HG02571 (cell line): Measurements from ENCODE around the gene PABPC1L.
"Not testable (repeated sequence)": the region's sequence is repeated elsewhere in the genome, so short reads cannot be mapped to it uniquely, and the experiment has no call there.

Experiments
- ATAC-seq: cut with Tn5 transposase; IDR thresholded peaks from one replicate; pipeline ENCODE4 v1.9.1; 2021; ENCODE audit warnings: mild to moderate bottlenecking, moderate library complexity; ENCODE audit not compliant: unreplicated experiment

The PABPC1L gene

DNA sequence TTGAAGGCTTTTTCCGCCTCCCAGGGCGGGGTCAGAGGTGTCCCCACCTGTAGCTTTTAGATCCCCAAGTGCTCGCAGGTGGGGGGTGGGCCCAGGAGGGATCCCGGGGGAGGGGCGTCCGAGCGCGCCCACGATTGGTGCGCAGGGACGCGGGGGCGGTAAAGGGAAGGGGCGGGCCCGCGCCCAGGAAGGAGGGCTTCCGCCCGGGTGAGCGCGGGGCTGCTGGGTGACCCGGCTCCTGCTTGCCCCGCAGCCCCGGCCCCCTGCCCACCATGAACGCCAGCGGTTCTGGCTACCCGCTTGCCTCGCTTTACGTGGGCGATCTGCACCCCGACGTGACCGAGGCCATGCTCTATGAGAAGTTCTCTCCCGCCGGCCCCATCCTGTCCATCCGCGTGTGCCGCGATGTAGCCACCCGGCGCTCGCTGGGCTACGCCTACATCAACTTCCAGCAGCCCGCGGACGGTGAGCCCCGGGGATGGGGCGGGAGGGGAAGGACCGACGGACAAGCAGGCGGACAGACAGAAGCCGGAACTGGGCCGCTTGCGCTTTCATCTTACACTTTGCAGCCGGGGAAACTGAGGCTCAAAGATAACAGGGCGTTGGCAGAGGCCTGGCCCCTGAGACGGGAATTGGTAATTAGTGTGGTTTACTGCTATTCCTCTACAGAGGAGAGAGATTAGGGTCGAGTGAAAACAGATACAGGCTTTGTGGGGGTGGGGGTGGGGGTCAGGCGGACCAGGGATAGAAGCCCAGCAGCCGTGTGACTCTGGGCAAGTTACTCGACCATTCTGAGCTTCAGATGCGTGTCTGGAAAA, at the start of gene PABPC1L:
Gene PABPC1L, plus strand, starts transcription at position 189 of the 818 bp plus-strand sequence. Its CDS starts 84 bp downstream, at position 273.
- peak; percentile 70 for ATAC-seq

DNA sequence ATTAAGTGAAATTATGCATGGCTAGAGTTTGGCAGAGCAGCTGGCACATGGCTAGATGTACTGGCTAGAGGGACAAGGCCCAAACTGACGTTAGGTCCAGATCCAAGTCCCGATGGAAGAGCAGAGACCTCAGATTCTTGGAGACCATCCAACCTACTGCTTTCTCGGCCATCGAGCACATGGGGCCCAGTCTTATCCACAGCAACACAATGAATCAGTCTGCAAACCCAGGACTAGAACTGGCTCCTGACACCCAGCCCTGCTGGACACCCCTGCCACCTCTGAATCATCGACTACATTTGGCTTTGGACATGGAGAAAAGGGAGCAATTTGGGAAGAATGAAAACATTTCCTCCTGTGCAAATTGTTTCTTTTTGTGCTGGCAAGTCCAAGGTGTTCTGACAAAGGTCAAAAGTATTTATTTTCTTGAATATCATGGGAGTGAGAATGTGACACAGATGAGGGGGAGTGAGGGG, 48.3 kb upstream of the PABPC1L start:
- ATAC-seq = no peak

DNA sequence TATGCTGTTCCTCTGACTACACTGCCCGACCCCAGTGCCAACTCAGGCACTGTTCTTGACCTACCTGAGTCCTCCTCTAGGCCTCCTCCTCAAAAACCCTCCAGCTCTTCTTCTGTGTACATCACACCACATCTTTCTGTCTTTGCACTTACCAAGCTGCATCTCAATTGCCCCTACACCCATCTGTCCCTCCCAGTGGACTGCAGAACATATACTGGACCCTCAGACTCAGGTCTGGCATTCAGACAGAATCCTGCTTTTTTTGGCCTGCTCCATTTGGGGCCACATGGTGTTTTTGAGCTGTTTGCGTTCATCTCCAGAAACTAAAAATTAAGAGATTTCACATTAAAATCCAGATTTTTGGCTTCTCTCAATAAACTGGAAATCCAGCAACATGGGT, 47.6 kb upstream of the PABPC1L start:
- ATAC-seq = no peak

DNA sequence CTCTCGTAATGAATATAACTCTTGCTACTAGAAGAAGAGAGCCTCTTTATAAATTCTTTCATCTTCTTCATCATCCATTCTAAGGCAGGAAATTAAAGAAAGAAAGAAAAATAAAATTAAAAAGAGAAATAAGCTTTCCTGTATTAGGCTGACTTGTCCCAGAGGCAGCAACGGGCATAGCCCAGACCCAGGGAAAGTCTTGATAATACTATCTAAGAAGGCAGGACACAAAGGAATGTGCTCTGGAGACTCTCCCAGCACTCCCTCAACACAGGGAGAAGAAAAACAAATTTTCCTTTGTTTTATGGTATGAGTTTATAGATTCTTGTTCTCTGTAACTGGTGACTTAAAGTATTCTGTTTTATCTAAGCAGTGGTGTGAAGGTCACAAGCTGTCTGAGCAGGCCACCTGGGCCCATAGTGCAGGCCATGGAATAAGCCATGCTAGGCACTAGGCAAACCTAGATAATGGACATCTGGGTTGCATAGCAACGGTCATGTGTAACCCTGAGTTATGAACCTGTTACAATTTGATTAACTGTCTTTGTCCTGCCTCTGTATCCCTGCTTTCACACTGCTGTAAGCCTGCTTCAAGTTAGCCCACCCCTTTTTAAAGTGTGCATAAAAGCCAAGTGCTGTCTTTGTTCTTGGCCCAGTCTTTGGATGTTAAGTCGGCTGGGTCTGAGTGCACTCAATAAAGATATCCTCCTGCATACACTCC, 46.3 kb upstream of the PABPC1L start:
- not testable (repeated sequence) for ATAC-seq

DNA sequence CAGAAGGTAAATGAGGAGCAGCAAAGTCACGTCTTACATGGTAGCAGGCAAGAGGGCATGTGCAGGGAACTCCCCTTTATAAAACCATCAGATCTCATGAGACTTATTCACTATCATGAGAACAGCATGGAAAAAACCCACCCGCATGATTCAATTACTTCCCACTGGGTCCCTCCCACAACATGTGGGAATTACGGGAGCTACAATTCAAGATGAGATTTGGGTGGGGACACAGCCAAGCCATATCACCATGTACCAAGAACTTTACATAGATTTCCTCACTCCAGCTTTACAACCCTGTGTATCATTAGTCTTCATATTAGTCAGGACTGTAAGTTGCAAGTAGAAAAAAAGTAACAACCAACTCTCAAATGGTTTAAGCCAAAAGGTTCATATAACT, 45.4 kb upstream of the PABPC1L start:
- not testable (repeated sequence) for ATAC-seq

DNA sequence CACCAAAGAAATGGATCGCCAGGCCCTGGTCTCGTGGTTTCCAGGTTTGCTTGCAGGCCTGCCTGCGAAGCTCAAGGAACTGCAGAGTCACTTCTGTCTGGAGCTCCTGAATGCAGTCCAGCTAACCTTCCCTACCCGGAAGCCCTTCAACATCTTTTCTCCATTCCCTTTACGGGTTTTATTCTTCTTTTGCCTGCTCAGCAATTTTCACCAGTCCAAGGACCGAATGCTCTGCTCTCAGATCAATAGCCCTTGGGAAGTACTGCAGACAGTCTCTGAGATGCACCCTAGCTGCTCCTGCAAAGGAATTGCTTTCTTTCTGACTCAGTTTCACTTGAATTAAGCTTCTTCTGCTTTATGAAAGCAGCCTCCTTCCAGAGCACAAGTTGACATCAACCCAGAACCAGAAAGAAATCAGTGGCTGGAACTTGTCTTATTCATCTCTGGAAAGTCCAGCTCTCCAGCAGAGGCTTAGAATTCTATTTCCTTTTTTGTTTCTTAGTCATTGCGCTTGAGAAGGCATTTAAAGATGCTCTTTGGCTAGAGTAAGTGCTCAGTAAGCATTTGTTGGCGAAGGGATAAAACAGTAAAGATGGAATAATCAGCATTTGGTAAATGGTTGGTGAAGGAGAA, 43.0 kb upstream of the PABPC1L start:
- no peak for ATAC-seq

DNA sequence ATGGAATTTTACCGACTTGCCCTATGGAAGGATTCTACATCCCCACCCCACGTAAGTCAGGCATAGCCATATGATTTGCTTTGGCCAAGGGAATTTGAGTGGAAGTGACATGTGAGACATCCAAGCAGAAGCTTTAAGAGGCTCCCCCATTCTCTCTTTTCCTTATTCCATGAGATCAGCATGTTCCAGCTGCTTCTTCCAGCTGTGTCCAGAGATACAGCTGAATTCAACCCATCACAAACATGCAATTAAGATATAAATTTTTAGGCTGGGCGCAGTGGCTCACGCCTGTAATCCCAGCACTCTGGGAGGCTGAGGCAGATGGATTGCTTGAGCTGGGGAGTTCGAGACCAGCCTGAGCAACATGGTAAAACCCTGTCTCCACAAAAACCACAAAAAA, 40.4 kb upstream of the PABPC1L start:
- no peak for ATAC-seq

DNA sequence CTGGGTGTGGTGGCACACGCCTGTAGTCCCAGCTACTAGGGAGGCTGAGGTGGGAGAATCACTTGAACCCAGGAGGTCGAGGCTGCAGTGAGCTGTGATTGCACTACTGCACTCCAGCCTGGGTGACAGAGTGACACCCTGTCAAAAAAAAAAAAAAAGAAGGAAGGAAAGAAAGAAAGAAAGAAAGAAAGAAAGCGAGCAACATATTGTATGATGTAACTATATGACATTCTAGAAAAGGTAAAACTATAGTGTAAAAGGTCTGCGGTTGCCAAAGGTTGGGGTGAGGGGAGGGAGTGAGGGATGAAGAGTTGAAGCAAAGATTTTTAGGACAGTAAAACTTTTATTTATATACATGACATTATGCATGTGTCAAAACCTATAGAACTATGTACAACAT, 27.5 kb upstream of the PABPC1L start:
- not testable (repeated sequence) for ATAC-seq

DNA sequence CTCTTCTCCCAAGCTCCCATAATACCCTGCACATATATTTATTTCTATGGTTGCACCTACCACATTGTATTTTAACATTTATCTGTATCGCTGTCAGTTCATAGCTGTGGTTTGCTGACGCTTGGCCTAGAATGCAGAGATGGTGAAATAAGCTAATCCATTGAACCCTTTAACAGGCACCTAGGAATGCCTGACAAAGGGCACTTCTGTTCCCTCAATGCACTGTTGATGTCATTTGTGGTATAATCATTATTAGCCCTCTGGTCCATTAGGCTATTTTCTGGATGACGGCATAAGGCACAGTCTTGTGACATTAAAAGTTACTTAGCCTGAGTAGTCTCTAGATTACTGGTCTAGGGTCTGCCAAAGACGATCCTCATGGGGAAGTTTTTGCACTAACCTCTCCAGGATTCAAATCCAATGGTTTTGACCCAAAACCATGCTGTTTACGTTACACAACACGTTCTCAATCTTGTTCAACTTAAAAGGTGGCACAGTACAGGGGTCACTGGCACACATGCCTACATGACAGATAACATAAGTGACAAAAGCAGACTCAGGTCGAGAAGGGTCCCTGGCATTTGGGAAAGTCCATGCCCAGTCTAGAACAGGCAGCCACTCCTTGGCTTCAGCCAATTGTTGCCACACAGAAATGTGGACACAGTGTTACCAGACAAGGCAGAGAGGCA, 26.5 kb upstream of the PABPC1L start:
- ATAC-seq = no peak

DNA sequence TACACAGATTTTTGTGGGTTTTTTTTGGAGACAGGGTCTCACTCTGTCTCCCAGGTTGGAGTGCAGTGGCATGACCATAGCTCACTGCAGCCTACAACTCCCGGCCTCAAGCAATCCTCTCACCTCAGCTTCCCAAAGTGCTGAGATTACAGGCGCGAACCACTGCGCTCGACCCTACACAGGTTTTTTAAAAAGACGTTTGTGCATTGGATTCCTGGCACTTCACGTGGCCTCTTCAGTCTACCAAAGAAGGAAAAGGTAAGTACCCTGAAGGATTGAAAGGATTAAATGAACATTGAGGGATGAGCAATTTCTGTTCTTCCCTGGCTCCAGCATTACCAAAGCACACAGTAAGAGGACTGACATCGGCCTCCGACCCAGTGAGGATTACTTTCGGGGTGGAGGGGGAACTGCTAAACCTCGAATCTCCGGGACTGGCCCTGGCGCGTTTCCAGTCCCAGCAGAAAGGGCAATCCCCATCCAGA, 24.9 kb upstream of the PABPC1L start:
- no peak for ATAC-seq

DNA sequence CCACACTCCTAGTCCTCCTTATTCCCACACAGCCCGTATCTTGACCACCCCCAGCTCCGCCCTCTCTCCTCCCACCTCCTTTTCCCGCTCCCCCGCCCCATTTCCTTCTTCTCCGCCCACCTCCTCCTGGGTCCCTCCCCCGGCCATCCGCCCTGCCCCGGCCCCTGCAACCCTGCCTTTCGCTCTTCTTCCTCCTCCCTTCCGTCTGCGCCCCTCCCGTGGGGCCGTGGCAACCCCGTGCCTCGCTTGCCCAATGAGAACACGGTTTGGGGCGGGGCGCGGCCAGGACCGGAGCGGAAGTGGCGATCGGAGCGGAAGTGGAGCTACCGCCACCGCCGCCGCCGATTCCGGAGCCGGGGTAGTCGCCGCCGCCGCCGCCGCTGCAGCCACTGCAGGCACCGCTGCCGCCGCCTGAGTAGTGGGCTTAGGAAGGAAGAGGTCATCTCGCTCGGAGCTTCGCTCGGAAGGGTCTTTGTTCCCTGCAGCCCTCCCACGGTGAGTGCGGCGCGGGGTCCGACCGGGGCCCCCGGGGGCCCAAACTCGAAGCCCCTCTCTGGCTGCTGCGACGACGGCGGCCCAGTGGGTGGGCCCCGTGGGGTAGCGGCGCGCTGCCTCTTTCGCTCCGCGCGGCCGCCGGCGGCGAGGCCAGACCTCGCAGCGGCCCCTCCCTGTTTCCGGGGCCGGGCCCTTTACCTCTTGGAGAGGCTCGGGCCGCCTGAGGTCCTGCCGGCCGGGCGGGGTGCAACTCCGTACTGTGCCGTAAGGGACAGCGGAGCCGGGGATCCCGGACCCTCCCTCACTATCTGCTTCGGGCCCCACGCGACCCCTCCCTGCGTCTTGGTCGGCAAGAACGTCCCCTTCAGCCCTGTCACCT, 24.2 kb upstream of the PABPC1L start, which contains the start of gene YWHAB:
Gene YWHAB, plus strand, starts transcription at position 314 of the 874 bp plus-strand sequence. CDS start 15,829 bp downstream, outside the sequence.
- ATAC-seq = peak; percentile 94

DNA sequence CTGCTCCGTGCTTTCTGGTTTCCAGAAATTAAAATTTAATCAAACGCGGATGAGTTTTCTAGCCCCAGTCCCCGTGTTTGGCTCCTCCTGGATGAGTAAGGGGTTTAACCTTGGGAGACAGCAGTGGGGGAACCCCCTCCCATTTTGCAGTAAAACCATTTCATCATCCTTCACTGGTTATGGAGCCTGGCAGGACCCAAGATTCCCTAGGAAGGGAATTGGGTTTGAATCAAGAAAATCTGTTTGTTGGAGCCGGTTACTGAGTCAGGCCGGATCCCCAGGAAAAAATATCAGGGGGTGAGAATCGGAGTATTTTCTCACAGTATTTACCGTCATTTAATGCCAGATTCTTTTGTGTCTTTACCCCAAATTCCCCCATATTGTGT, 23.6 kb upstream of the PABPC1L start:
- no peak for ATAC-seq

DNA sequence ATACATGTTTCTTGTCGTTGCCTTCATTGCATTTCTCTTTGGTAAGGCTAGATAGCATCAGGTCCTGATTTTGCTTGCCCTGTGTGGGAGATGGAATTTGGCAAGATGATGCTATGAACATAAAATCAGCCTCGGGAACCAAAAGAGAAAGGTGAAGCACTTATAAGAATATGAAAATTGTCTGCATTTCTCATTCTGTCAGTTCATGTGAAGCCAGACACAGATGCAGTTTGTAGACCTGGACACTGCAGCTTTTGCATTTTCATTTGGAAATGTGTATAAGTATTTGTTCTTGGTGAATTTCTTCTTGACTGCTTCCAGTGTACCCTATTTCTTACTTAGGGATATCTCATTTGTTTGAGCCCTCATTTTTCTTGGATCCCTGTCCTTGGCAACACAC, 23.0 kb upstream of the PABPC1L start:
- no peak for ATAC-seq

DNA sequence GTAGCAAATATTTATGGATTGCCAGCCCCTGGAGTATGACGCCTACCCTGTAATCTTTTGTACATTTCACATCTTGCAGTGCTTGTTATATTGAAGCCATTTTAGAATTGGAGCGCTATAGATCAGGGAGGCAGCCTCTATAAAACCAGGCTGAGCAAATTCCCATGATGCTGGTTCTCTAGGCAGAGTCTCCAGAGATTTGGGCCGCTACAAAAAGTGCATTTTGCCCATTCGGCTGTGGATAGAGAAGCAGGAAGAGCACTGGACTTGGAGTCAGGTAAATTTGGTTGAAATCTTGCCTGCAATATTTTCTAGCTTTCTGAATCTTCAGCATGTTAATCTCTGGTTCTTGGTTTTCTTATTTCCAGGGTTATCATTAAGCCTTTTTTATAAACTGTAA, 22.4 kb upstream of the PABPC1L start:
- ATAC-seq = no peak

DNA sequence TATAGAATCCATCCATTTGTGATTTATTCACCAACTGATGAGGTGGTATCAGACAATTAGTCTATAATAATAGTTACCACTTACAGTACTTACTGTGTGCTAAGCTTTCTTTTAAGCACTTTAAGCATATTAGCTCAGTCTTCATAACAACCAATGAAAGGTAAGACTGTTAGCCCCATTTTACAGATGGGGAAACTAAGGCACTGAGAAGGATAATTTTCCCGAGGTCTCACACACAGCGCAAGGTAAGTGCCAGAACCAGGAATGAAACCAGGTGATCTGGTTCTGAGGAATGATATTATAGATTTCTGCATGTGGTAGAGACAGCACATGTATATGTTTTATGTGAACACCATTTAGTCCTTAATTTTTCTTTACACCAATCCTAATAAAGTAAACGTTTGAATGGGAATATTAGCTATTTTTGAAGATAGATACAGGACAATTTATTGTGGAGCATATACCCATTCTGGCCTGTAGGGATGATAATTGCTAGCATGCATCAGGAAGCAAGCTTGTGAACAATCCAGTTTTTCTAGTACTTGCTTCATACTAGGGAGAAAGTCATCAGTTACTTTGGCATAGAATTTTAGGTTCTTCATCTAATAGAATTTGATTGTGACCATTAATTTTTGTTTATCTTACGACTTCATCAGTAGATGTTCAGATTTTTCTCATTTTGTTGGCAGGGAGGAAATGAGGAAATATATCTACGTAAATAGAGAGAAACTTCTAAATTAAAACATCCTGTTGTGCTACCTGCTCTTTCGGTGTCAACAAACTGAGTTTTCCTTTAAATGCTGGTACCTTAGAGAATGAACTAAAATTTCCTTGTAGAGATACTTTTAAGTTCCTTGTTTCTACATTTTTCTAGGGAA, 21.4 kb upstream of the PABPC1L start:
- ATAC-seq = no peak

DNA sequence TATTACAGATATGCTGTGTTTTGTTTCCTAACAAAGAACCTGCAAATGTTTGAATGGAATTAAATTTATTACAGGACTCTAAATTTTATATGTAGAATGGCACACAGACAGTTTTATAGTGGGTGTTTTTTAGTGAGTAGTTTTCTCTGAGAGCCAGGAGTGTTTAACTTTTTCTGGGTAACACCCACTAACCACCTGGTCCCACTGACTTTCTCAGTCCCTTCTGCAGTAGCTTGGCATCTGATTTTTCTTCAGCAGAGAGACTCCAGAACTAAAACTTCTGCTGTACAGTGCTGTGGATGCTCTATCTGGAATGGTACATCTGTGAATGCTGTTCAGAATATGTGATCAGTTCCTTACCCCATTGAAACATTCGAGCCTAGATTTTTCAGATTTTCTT, 18.0 kb upstream of the PABPC1L start:
- ATAC-seq = no peak

DNA sequence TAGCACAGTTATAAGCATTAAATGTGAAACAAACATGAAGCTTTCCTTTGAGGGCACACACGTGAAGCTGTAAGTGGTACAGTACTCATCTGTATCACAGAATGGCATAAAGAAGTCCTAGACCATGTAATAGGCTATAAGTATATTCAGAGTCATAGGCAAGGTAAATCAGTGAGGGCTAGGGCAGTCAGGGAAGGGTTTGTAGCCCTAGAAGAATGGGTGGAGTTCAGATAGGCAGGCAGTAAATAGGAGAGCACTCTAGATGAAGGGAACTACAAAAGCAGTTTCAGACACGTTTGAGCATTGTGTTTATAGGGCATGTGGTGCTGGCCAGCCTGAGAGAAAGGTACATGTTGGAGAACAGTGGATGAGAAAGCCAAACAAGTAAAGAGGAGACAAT, 14.9 kb upstream of the PABPC1L start:
- ATAC-seq = no peak

DNA sequence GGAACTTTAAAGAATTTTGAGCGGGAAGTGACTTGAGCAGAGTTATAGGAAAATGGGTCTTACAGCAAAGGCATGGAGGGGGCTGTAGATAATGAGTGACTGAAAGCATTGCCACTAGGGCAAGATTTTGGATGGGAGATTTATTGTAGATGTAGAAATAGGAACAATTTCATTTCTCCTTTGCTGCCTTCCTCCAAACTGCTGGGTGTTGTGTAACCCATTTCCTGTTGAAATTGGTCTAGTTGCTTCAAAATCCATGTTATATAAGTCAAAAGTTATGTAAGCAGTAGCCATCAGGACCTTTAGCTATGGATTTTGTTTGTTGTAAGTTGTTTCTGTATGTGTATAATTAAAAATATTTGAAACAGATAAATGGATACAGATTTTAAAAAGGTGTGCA, 13.3 kb upstream of the PABPC1L start:
- ATAC-seq = no peak

DNA sequence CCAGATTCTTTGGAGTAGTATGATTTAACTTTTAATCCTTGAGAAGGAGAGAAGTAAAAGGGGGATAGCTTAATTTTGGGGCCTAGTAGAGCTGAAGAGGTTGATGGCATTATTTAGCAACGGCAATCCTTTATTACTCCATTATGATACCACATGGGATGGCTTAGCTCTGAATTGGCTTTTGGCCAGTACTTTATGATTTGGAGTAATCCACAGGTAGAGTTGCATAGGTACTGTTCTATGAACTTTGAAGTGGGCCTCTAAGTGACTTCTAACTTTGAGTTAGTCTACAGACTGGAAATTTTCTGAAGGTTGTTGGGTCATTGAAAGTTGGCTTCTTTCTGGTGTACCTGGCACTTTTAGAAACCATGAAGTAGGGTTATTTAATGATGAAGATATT, 12.7 kb upstream of the PABPC1L start:
- ATAC-seq = no peak
